TTC549 (cell line): Measurements from ENCODE around the gene IGFBP4.

ENCODE experiments used
- FAIRE-seq: peaks from 2 replicates; lab custom pipeline; 2012; peaks lifted over from hg19 to GRCh38; lab: Jason Lieb, UNC

Gene IGFBP4

DNA sequence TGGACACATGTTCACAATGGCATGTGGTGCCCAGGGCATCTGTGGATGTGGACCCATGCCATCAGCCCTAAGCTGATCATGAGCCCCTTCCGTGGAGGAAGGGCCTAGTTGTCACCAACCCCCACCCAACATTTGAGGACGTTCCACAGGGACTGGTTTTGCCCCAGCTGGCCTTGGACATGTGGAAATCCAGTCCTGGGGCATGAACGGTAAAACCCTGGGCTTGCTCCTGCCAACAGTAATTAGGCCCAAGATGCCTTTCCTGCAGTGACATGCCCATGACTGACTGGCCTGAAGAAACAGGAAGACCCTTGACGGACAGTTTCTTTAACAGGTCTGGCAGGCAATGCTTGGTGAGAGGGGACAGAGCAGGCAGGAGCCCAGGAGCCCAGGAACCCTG lies 50.4 kb downstream of the IGFBP4 start:
- FAIRE-seq, result no peak

DNA sequence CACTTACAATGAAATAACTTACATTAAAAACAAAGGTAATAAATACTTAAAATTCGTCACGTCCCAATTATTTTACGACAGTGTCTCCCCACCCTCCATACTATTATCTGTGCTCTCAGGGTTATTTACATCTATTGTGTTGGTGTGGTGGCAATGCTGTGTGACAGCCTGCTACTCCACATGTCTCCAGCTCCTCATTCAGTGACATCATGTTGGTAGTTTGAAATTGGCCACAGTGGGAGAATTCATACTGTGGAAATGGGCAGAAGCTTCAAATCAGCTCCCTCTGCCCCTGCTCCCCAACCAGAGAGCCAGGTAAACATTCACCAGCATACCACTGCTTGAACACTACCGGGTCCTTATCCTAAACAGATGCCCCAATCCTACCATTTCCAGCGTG lies 51.9 kb downstream of the IGFBP4 start:
- no peak for FAIRE-seq

DNA sequence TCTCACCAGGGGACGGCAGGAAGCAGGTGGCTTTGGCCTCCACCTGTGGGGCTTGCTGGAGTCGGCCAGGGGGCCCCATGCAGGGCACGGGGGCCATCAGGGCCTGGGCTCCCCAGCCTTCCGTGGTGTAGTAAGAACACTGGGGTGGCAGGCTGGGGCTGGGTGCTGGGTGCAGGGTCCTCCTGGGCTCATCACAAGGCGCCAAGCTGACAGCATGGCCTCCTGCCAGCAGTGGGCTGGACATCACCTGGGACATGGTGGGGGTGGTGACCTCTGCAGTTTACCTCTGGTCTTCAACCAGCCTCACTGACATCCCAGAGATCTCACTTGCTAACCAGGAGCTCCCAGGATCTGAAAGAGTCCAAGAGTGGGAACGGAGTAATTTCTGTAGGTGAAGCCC lies 52.9 kb downstream of the IGFBP4 start:
- no peak for FAIRE-seq

DNA sequence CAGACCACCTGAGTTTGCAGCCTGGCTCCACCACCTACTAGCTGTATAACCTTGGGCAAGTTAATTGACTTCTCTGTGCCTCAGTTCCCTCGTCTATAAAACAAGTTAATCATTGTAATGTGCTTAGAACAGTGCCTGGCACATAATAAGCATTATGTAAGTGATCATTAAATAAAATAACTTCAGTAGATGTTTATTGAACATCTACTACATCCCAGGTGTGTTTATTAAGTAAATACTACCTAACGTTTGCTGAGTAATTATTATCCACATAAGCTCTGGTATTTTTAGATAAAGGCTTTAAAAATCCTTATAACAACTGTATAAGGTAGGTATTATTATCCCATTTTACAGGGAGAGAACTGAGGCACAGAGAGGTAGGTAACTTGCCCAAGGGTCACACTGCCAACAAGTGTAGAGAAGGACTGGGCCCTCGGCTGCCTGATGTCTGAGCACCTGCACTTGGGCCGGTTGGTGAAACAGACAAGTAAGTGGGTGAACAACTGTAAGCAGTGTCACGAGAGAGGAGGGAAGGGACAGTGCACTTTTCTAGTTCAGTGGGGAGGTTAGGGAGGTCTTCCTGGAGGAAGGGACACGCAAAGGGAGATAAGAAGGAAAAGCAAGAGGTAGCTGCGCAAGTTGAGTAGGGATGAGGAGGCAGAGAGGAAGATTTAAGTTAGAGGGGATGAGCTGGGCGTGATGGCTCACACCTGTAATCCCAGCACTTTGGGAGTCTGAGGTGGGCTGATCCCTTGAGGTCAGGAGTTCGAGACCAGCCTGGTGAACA lies 53.6 kb downstream of the IGFBP4 start:
- no peak for FAIRE-seq

DNA sequence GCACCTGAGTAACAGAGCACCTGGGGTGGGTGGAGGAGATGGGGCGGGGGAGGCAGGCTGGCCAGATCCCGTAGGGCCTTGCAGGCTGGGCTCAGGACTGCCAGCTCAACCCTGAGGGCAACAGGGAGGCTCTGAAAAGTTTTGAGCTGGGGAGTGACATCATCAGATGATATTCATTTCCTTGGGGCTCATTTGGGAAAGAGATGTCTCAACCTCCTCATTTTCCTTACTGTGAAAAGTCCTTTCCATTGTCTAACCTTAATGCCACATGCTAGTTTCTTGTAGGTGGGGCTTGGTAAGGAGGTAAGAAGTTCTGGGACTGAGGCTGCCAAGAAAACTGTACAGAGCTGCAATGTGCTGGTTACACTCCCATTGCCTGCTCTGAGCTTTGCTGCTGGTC lies 54.4 kb downstream of the IGFBP4 start:
- FAIRE-seq, result no peak

DNA sequence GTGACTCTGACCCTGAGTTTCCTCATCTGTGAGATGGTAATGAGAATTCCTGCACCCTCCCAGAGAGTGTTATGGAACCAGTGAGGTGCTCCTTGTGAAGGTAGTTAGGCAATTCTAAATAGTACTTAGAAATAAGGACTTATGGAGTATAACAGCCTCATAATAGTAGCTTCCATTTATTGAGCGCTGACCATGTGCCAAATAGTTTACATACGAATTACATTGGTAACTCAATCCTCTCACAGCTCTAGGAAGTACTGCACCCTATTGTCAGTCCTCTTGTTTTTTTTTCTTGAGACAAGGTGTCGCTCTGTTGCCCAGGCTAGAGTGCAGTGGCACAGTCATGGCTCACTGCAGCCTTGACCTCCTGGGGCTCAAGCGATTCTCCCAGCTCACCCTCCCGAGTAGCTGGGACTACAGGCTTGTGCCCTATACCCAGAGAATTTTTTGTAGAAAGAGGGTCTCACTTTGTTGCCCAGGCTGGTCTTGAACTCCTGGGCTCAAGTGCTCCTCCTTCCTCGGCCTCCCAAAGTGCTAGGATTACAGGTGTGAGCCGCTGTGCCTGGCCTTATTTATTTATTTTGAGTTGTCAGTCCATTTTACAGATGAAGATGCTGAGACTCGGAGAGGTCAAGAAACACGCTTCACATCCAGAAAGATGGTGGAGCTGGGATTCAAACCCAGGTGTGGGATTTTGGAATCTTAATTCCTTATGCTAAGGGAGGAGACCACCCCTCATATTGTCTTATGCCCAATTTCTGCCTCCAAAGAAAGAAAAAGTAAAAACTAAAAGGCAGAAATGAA lies 55.2 kb downstream of the IGFBP4 start:
- no peak for FAIRE-seq

DNA sequence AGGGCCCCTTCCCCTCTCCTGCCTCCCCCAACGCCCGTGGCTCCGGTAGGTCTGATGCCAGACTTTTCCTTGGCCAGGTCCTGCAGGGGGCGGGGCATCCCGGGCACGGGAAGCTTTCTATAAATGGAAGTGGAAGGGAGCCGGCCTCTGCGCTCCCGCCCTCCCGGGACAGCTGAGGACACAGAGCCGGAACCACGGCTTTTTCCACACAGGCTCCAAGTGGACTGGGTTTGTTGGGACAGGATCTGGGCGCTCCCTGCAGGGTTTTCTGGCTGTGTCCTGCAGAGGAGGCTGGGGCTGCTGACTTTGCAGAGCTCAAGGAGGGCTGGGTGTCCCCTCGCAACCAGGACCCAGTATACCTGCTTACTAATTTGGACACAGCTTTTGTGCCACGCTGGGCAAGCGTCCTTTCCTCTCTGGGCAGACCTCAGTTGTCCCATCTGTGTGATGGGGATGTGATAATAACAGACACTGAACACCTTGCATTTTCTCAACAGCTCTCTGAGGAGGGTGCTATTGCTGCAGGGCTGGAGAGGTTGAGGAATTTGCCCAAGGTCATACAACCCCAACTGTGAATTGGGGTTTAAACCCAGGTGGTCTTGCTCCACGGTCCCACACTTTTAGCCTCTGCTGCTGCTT lies 56.4 kb downstream of the IGFBP4 start:
- FAIRE-seq, result no peak

DNA sequence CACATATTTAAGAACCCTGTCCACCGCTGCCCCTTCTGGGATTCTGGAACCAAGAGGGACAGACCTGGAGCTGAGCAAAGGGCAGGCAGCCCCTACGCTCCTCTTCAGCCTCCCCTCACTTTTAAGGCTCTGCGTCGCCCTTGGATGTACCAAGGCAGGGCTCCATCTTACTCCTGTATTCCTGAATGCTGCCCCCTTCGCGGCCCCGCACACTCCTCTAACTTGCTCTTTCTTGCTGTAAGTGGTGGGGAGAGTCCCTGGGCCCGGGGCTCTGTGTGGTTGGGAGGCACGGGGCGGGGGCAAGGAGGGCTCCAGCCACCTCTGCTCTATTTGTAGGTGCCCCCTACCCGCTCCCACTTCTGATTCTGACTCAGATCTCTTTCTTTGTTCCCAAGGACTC lies 56.9 kb downstream of the IGFBP4 start:
- no peak for FAIRE-seq

DNA sequence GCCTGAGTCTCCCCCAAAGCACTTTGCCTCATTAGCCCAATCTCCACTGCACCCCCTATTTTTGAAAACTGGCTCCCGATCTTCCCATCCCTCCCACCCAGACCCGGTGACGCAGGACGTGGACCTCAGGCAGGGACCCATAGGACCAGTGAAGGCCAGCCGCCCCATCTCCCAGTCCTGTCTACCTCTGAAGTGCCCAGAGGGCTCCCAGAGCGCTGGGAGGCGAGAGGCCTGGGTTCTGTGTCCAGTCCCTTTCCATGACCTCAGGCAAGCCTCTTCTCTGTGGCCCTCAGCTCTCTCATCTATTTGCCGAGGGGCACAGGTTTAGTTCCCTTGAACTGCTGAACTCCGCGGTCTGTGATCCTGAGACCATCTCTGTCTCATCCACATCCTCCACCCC lies 57.5 kb downstream of the IGFBP4 start:
- FAIRE-seq, result no peak

DNA sequence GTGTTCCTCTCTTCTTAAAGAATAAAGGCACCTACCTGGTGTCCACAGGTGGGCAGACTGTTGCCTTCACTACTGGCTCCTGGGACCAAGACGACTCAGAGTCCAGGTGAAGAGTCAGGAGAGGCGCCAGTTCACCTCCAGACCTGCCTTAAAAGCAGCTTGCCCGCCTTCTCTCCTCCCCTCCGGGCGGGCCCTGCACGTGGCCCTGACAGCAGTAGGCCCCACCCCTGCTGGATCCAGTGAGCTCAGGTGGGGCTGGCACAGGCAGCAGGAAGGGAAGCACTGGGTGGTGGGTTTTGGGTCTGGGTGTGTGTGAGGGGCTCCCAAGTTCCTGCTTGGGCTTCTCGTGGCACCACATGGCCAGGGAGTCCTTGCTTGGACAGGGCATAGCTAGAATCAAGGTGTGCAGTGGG lies 58.3 kb downstream of the IGFBP4 start, which contains the start of gene TNS4:
Gene TNS4, minus strand, starts transcription at position 125 of the 413 bp plus-strand sequence. CDS start 5,198 bp downstream, outside the sequence.
- no peak for FAIRE-seq

DNA sequence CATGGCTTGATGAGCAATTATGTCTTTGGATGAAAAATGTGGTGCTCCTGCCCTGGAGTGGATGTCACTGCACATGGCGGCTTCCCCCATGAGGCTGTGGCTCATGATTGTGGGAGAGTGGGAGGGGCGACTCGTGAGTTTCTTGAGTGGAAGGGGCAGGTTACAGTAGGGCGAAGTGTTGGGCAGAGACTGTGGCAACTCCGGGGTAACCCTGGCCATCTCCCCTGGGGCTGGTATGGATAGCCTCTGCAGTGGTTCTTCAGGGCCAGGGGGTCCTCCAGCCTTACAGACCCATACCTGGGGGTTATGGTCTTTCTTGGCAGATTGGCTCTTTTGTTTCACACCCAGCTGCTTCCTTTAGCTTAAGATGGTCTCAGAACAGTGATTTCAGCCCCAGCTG lies 59.5 kb downstream of the IGFBP4 start:
- FAIRE-seq, result no peak

DNA sequence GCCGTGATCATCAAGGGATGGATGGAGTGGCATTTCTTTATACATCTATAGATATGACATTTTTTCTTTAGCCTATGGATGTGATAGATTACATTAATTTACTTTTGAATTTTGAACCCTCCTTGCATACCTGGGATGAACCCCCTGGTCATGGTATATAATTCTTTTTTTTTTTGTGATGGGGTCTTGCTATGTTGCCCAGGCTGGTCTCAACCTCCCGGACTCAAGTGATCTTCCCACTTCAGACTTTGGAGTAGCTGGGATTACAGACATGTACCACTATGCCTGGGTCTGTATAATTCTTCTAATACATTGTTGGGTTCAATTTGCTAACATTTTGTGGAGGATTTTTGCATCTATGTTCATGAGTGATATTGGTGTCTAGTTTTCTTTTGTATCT lies 59.9 kb downstream of the IGFBP4 start:
- FAIRE-seq, result no peak

DNA sequence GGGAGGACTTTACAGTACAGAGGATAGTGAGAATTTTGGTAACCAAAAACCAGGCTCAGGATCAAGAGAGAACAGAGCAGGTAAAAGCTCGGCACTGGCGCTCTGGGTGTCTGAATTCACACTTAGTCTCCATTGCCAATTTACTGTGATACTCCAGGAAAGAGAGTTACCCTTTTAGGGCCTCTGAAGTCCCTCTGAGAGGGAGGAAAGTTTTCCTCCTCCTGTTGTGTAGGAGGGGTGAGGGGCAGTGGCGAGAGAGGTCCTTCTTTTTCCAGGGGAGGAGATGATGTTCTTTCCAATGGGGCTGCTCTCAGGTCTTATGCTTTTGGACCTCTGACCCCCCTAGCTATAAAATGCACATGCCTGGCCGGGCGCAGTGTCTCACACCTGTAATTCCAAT lies 63.5 kb downstream of the IGFBP4 start:
- no peak for FAIRE-seq
